ENCODE measurements around the gene AK2. TPM values are rescaled to one million over a fixed set of nuclear protein-coding genes. Genes with fewer than 3 reads are reported as not detected.
"Not testable (repeated sequence)": the region's sequence is repeated elsewhere in the genome, so short reads cannot be mapped to it uniquely, and the experiment has no call there.

The AK2 gene
- total RNA-seq, 4 donors from 2014 or later = 273 to 366 (median 293) TPM

GRCh38 chr1:32977546-32978087 lies 59.1 kb downstream of the AK2 start:
- Histone ChIP-seq H3K27me3 (no peaks in the 10 kb centered on the region), H3K27ac (no peak overlapping the region), H3K36me3 (no peaks in the 10 kb centered on the region), H3K9me3 (no peaks in the 10 kb centered on the region), H3K4me3 (no peak overlapping the region), H3K4me1 (peaks cover 0 to 28% (median 18%) of the 10 kb centered on the region in 4 donors)
- TF ChIP-seq POLR2A (IDR thresholded peaks at IDR 0.05) (no peak), CTCF (IDR thresholded peaks at IDR 0.05) (no peak)
- DNase-seq = no peak

- H3K27me3 ChIP-seq, H3K9me3 ChIP-seq, H3K27ac ChIP-seq, H3K36me3 ChIP-seq, DNase-seq, H3K4me3 ChIP-seq: not testable (repeated sequence)
- peaks cover 0 to 13% (median 4%) of the 10 kb centered on the region in 4 donors for H3K4me1 ChIP-seq
These were observed 61.6 kb downstream of the AK2 start for GRCh38 chr1:32975055-32975454.

GRCh38 chr1:32973458-32973857 lies 63.2 kb downstream of the AK2 start:
- H3K36me3 ChIP-seq, H3K9me3 ChIP-seq, H3K27me3 ChIP-seq, H3K27ac ChIP-seq, DNase-seq: not testable (repeated sequence)
- peak overlapping the region in 1 of 4 donors; percentile 58 for H3K4me3 ChIP-seq
- peaks cover 0 to 13% (median 3%) of the 10 kb centered on the region in 4 donors for H3K4me1 ChIP-seq

- DNase-seq = peak in 1 of 3 donors; percentile 60
- peak overlapping the region in 3 of 4 donors; percentile 5 to 15 (median 10) for H3K27ac ChIP-seq
- H3K4me3 ChIP-seq = peak overlapping the region; percentile 34 to 58 (median 50)
These were observed 63.8 kb downstream of the AK2 start for GRCh38 chr1:32972814-32973428.

GRCh38 chr1:32971576-32971975 lies 65.1 kb downstream of the AK2 start:
- DNase-seq = no peak
- H3K27me3 ChIP-seq = no peaks in the 10 kb centered on the region
- peaks cover 0 to 13% (median 3%) of the 10 kb centered on the region in 4 donors for H3K4me1 ChIP-seq
- H3K27ac ChIP-seq = no peak overlapping the region
- no peaks in the 10 kb centered on the region for H3K9me3 ChIP-seq
- no peaks in the 10 kb centered on the region for H3K36me3 ChIP-seq
- TF ChIP-seq POLR2A (IDR thresholded peaks at IDR 0.05) (no peak), CTCF (IDR thresholded peaks at IDR 0.05) (no peak)
- H3K4me3 ChIP-seq = no peak overlapping the region

More at GRCh38 chr1:32972814-32973428, 63.8 kb downstream of the AK2 start:
- Histone ChIP-seq H3K27me3 (no peaks in the 10 kb centered on the region), H3K9me3 (no peaks in the 10 kb centered on the region), H3K36me3 (no peaks in the 10 kb centered on the region), H3K4me1 (peaks cover 0 to 13% (median 3%) of the 10 kb centered on the region in 4 donors)
- TF ChIP-seq CTCF (IDR thresholded peaks at IDR 0.05) (no peak), POLR2A (IDR thresholded peaks at IDR 0.05) (no peak)

- no peaks in the 10 kb centered on the region for H3K36me3 ChIP-seq
- no peak for DNase-seq
- H3K27me3 ChIP-seq = no peaks in the 10 kb centered on the region
- no peaks in the 10 kb centered on the region for H3K9me3 ChIP-seq
- no peak overlapping the region for H3K4me3 ChIP-seq
- peaks cover 0 to 13% (median 3%) of the 10 kb centered on the region in 4 donors for H3K4me1 ChIP-seq
- H3K27ac ChIP-seq = no peak overlapping the region
- TF ChIP-seq CTCF (IDR thresholded peaks at IDR 0.05) = no peak
- no peak for TF ChIP-seq POLR2A (IDR thresholded peaks at IDR 0.05)
These were observed 65.5 kb downstream of the AK2 start for GRCh38 chr1:32971156-32971555.
